ENCODE measurements around the gene RAET1G.
"Not testable (repeated sequence)": the region's sequence is repeated elsewhere in the genome, so short reads cannot be mapped to it uniquely, and the experiment has no call there.

GRCh38 chr6:149943321-149943720, 20.4 kb upstream of the RAET1G start:
- TF ChIP-seq, protein P1, sequence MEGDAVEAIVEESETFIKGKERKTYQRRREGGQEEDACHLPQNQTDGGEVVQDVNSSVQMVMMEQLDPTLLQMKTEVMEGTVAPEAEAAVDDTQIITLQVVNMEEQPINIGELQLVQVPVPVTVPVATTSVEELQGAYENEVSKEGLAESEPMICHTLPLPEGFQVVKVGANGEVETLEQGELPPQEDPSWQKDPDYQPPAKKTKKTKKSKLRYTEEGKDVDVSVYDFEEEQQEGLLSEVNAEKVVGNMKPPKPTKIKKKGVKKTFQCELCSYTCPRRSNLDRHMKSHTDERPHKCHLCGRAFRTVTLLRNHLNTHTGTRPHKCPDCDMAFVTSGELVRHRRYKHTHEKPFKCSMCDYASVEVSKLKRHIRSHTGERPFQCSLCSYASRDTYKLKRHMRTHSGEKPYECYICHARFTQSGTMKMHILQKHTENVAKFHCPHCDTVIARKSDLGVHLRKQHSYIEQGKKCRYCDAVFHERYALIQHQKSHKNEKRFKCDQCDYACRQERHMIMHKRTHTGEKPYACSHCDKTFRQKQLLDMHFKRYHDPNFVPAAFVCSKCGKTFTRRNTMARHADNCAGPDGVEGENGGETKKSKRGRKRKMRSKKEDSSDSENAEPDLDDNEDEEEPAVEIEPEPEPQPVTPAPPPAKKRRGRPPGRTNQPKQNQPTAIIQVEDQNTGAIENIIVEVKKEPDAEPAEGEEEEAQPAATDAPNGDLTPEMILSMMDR (IDR thresholded peaks at IDR 0.05; ENCODE audit: extremely low read depth in 1 of 2, insufficient read depth in 1 of 2, low read depth in 1 of 2, low read length in 2 of 2): not testable (repeated sequence)
- TF ChIP-seq EZH2 (IDR thresholded peaks at IDR 0.05; ENCODE audit: borderline replicate concordance, low read depth, low read length, severe bottlenecking); POLR2A (IDR thresholded peaks at IDR 0.05; ENCODE audit: low read depth, low read length); POLR2AphosphoS5 (IDR thresholded peaks at IDR 0.05; ENCODE audit: insufficient read depth, low read depth, low read length); MAX (IDR thresholded peaks at IDR 0.05; ENCODE audit: insufficient read depth, insufficient read length); JUN (IDR thresholded peaks at IDR 0.05; ENCODE audit: borderline replicate concordance, insufficient read depth, insufficient read length, low read depth): not testable (repeated sequence)

Data from endothelial cell of umbilical vein (primary cell).